ENCODE data around the gene FNIP2.

Gene FNIP2

DNA sequence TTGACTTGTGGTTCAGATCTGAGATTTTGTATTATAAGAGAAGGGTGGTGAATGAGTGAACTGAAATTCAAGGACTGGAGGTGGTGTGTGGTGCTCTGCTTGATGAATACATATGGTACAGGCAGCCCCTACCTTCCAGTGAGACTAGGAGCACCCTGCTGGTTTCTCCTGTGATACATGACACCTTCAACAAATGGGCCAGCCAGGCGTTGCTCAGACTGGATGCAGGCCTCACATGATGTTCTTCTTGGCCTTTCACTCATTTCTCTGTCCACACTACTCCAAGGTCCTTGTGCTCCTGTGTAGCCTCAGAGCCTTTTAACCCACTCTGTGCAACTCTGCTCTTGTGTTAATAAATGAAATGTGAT is 67.2 kb downstream of the FNIP2 start:
- TF ChIP-seq, protein P1, sequence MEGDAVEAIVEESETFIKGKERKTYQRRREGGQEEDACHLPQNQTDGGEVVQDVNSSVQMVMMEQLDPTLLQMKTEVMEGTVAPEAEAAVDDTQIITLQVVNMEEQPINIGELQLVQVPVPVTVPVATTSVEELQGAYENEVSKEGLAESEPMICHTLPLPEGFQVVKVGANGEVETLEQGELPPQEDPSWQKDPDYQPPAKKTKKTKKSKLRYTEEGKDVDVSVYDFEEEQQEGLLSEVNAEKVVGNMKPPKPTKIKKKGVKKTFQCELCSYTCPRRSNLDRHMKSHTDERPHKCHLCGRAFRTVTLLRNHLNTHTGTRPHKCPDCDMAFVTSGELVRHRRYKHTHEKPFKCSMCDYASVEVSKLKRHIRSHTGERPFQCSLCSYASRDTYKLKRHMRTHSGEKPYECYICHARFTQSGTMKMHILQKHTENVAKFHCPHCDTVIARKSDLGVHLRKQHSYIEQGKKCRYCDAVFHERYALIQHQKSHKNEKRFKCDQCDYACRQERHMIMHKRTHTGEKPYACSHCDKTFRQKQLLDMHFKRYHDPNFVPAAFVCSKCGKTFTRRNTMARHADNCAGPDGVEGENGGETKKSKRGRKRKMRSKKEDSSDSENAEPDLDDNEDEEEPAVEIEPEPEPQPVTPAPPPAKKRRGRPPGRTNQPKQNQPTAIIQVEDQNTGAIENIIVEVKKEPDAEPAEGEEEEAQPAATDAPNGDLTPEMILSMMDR (IDR thresholded peaks at IDR 0.05; ENCODE audit: control insufficient read depth, extremely low read depth, insufficient read depth) = no peak
- H3K4me3 ChIP-seq (ENCODE audit: low read depth, low read length) = no peak overlapping the region
- no peak for DNase-seq (ENCODE audit: low read depth)

DNA sequence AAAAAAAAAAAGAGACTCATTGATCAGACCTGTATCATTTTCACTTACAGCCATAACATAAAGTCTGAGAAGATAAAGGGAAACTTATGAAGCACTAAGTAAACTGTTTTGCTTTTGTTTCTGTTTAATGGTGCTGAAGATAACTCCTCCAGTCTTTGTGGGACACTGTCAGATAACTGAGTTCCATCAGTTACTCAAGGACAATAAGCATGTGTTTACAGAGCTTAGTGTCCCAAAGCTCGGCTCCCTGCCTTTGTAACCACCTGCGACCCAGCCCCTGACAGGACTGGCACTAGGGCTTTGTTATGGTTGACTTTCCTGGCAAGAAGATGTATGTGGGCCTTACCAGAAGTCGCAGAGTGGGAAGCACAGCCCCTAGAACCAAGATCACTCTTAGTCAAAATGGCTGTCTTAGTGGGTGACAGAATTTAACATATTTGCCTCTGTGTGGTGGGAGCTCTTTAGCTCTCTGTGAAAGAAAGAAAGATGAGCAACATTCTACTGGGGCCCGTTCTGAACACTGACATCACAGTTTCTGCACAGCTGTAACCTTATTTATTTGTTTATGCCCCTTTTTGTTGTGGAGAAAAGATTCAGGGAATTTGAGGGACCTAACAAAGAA is 68.1 kb downstream of the FNIP2 start:
- no peak overlapping the region for H3K4me3 ChIP-seq (ENCODE audit: low read depth, low read length)
- no peak for DNase-seq (ENCODE audit: low read depth)
- TF ChIP-seq, protein P1 (IDR thresholded peaks at IDR 0.05; ENCODE audit: control insufficient read depth, extremely low read depth, insufficient read depth) = no peak

DNA sequence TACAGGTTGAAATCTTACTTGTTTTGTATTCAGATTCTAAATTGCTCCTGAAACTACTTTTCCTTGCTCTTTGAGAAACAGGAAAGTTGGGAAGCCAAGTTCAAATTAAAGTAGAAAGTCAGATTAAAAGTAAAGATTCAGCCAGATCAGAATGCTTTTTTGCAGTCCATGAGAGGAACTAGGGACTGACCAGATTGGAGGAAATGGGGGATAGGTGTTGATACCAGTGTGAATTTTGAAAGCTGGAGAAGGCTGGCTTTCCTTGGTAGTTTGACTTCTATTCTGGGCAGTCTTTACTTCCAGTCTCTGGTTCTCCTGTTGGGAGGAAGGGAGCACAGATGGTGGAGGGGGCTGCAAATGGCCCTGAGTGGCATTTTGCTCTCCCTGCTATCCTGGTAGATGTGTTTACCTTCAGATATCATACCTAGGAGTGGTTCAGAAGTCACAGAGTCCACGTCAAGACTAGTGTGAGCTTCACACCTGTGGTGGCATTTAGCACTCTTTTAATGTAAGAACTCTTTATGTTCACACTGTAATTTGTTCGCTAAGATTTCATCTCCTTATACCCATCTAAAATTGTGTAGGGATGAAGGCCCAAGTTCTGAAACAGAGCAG is 68.8 kb downstream of the FNIP2 start:
- no peak for DNase-seq (ENCODE audit: low read depth)
- TF ChIP-seq, protein P1 (IDR thresholded peaks at IDR 0.05; ENCODE audit: control insufficient read depth, extremely low read depth, insufficient read depth) = no peak
- H3K4me3 ChIP-seq (ENCODE audit: low read depth, low read length) = no peak overlapping the region

DNA sequence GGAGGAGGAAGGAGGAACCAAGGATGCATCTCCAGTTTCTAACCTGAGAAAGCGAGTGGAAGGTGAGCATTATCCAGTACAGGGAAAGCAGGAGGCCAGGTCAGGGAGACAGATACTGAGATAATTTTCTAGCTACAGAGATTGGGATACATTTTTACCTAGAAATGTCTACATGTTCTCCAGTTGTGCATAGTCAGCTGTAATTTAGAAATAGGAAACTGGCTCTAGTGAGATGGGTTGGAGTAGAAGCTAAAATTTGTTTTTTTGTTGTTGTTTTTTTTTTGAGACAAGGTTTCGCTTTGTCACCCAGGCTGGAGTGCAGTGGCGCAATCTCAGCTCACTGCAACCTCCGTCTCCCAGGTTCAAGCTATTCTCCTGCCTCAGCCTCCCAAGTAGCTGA is 71.3 kb downstream of the FNIP2 start:
- TF ChIP-seq, protein P1 (IDR thresholded peaks at IDR 0.05; ENCODE audit: control insufficient read depth, extremely low read depth, insufficient read depth) = no peak
- DNase-seq (ENCODE audit: low read depth) = no peak

DNA sequence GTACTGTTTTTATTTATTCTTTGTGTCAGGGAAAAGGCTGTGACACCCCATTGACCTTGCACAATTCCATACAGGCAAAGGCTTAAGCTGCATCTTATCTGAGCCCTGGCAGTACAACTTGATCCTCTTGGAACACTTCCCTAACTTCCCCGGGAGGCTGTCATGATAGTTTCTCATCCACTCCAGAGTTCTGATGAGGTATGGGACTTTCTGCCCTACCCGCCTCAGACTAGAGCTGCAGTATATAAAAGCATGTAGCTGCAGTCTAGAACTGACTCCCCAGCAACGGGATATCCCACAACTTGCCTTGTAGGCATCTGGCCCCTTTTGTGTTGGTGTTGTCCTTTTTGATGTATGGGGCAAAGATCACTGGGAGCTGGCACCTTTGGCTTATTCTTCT is 72.7 kb downstream of the FNIP2 start:
- no peak for DNase-seq (ENCODE audit: low read depth)
- H3K4me3 ChIP-seq (ENCODE audit: low read depth, low read length) = no peak overlapping the region
- TF ChIP-seq, protein P1 (IDR thresholded peaks at IDR 0.05; ENCODE audit: control insufficient read depth, extremely low read depth, insufficient read depth) = no peak

More for the DNA sequence above, 71.3 kb downstream of the FNIP2 start:
- H3K4me3 ChIP-seq (ENCODE audit: low read depth, low read length) = no peak overlapping the region

DNA sequence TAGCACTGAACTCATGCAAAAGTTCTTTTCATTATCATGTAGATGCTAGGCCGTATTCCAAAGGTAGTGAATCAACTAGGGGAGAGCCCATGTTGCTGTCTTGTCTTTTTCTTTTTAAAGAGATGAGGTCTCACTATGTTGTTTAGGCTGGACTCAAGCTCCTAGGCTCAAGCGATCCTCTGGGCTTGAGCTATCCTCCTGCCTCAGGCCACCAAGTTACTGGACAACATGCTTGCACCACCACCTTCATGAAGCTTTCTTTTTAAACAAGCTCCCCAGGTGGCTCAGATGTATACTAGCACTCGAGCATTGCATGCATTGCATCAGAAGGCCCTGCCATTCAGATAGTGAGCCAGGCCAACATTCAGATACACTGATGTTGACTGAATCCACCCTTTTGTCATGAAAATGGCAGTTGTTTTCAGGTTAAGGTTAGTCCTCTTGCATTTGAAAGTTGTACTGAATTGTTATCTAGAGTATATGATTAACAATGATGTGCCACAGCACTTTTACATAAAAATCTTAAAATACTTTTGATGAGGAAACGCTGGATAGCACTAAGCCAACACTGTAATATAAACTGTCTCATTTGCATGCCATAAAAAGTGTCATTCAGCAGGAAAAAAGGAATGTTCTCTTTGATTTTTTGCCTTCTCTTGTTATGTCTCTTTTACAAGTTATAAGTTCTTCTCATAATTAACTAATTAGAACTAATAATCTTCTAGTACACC is 76.7 kb downstream of the FNIP2 start:
- TF ChIP-seq, protein P1 (IDR thresholded peaks at IDR 0.05; ENCODE audit: control insufficient read depth, extremely low read depth, insufficient read depth) = no peak
- no peak for DNase-seq (ENCODE audit: low read depth)
- H3K4me3 ChIP-seq (ENCODE audit: low read depth, low read length) = no peak overlapping the region

Data from LNCaP clone FGC (cell line).